ENCODE measurements around the gene PSMB8. TPM values are rescaled to one million over a fixed set of nuclear protein-coding genes. Genes with fewer than 3 reads are reported as not detected.

PSMB8 gene
- total RNA-seq, 1 experiment from 2014 or later: 13.8 TPM

GRCh38 chr6:32867022-32867477 is 23.2 kb upstream of the PSMB8 start (continued):
- TF ChIP-seq MYBL2 (CRISPR knock-in tag; IDR thresholded peaks at IDR 0.05): no peak
- no peak for TF ChIP-seq ETV6 (CRISPR knock-in tag; IDR thresholded peaks at IDR 0.05)
- TF ChIP-seq ZNF423 (CRISPR knock-in tag; IDR thresholded peaks at IDR 0.05): no peak
- TF ChIP-seq HMGA2 (CRISPR knock-in tag; IDR thresholded peaks at IDR 0.05): no peak

GRCh38 chr6:32865724-32866443 is 22.0 kb upstream of the PSMB8 start:
- TF ChIP-seq CDX4 (CRISPR knock-in tag; IDR thresholded peaks at IDR 0.05; ENCODE audit: borderline replicate concordance): no peak
- TF ChIP-seq GRHL2 (CRISPR knock-in tag; IDR thresholded peaks at IDR 0.05; ENCODE audit: insufficient replicate concordance, severe bottlenecking): no peak
- TF ChIP-seq RELA (CRISPR knock-in tag; IDR thresholded peaks at IDR 0.05; ENCODE audit: borderline replicate concordance): no peak
- no peak for TF ChIP-seq HMGA2 (CRISPR knock-in tag; IDR thresholded peaks at IDR 0.05)
- ChIA-PET POLR2A (no interaction called here), CTCF (interaction anchor here (1.4 to 9.2 kb wide), 2 partner anchors 27 to 119 kb away, joined by 3 to 243 read pairs; partner anchors contain the start of gene TAP2)
- Mint-ChIP-seq H3K27me3 (ENCODE audit: low read depth) (peaks cover 16% of the 10 kb centered on the region), H3K4me3 (no peak overlapping the region), H3K27ac (no peak overlapping the region), H3K4me1 (peaks cover 6% of the 10 kb centered on the region), H3K9me3 (no peaks in the 10 kb centered on the region), H3K36me3 (no peaks in the 10 kb centered on the region)
- DNase-seq (ENCODE audit: low spot score) (no peak), ATAC-seq (no peak)

- H3K36me3 Mint-ChIP-seq: no peaks in the 10 kb centered on the region
- peaks cover 21% of the 10 kb centered on the region for H3K27me3 Mint-ChIP-seq (ENCODE audit: low read depth)
- CTCF ChIA-PET: interaction anchor here (0.9 kb wide), 1 partner anchor 91 kb away, joined by 3 read pairs; no protein-coding TSS in a partner anchor
- POLR2A ChIA-PET: no interaction called here
- no peak for DNase-seq (ENCODE audit: low spot score)
- no peak overlapping the region for H3K27ac Mint-ChIP-seq
- ATAC-seq: no peak
- no peaks in the 10 kb centered on the region for H3K9me3 Mint-ChIP-seq
- H3K4me1 Mint-ChIP-seq: peaks cover 10% of the 10 kb centered on the region
- no peak overlapping the region for H3K4me3 Mint-ChIP-seq
- no peak for TF ChIP-seq NR2C2 (CRISPR knock-in tag; IDR thresholded peaks at IDR 0.05)
- TF ChIP-seq NFYB (CRISPR knock-in tag; conservative IDR thresholded peaks at IDR 0.05; ENCODE audit: low read depth): no peak
- TF ChIP-seq USF2 (CRISPR knock-in tag; IDR thresholded peaks at IDR 0.05): no peak
- TF ChIP-seq ZNF671 (CRISPR knock-in tag; IDR thresholded peaks at IDR 0.05): no peak
- no peak for TF ChIP-seq CDX4 (CRISPR knock-in tag; IDR thresholded peaks at IDR 0.05; ENCODE audit: borderline replicate concordance)
- TF ChIP-seq AFF4 (CRISPR knock-in tag; IDR thresholded peaks at IDR 0.05; ENCODE audit: borderline replicate concordance): no peak
- TF ChIP-seq E2F5 (CRISPR knock-in tag; IDR thresholded peaks at IDR 0.05): no peak
These were observed 18.9 kb upstream of the PSMB8 start for GRCh38 chr6:32862725-32863124.
